Naive B cell (primary cell): ENCODE measurements around the gene HS6ST2. TPM values are rescaled to one million over a fixed set of nuclear protein-coding genes. Genes with fewer than 3 reads are reported as not detected.

Experiments used
- ATAC-seq, 2 donors: fragments of 150-1000 bp; cut with Tn5 transposase; 2 replicates each; pipeline ENCODE4 v1.10.0; 2021; ENCODE audit warnings: low read depth in 2 of 2, mild to moderate bottlenecking in 2 of 2, moderate library complexity in 2 of 2
- DNase-seq: peaks from one replicate; pipeline ENCODE4 v3.0.0; 2022
- H3K27ac Mint-ChIP-seq, 6 donors: one replicate each; pipeline ENCODE4 v1.8.0; 2020 to 2022; ENCODE audit warnings: mild to moderate bottlenecking in 6 of 6, mixed read lengths in 6 of 6, moderate library complexity in 5 of 6, inconsistent platforms in 2 of 6
- H3K27me3 Mint-ChIP-seq, 3 donors: one replicate each; pipeline ENCODE4 v1.8.0; 2021 to 2022; ENCODE audit warnings: mixed read lengths in 3 of 3, mild to moderate bottlenecking in 1 of 3
- H3K36me3 Mint-ChIP-seq, 2 donors: one replicate each; pipeline ENCODE4 v1.8.0; 2020 to 2022; ENCODE audit warnings: mixed read lengths in 2 of 2, inconsistent platforms in 1 of 2, mild to moderate bottlenecking in 1 of 2
- H3K4me1 Mint-ChIP-seq, 3 donors: one replicate each; pipeline ENCODE4 v1.8.0; 2020 to 2022; ENCODE audit warnings: mixed read lengths in 3 of 3, inconsistent platforms in 1 of 3, mild to moderate bottlenecking in 1 of 3, moderate library complexity in 1 of 3
- H3K4me3 Mint-ChIP-seq, 8 donors: one replicate each; pipeline ENCODE4 v1.8.0; 2020 to 2022; ENCODE audit warnings: mild to moderate bottlenecking in 8 of 8, mixed read lengths in 8 of 8, moderate library complexity in 8 of 8, inconsistent platforms in 2 of 8
- H3K9me3 Mint-ChIP-seq, 7 donors: one replicate each; pipeline ENCODE4 v1.8.0; 2020 to 2022; ENCODE audit warnings: mixed read lengths in 7 of 7, mild to moderate bottlenecking in 5 of 7, inconsistent platforms in 2 of 7, moderate library complexity in 1 of 7
- polyA plus RNA-seq, 6 donors: library from polyadenylated mRNA; unstranded; fragments of 300-500 nt; fragmentation: Illumina TruSeq; gene quantifications; one replicate each; pipeline ENCODE4 v1.2.3, GENCODE V29; 2021; ENCODE audit warnings: low read depth in 6 of 6

HS6ST2 gene
- polyA plus RNA-seq, 6 donors from 2014 or later: not detected

DNA sequence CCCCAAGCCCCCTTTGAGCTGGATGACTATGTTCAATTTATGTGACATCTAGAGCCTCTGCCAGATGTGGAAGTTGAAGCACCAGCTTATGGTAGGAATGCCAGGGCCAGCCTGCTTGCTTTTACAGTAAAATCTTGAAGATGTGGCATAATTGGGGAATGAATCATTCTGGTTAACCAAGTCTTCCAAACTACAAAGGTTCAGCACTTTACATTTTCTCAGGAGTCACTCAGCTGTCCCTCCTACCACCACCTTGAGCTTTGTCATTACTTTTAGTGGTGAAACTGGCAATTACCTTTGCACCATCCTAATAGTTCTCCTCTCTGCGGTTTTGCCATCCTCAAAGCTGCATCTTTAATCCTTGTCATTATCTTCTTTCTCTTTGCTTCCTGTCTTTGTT lies 172.2 kb downstream of the HS6ST2 start:
- no peaks in the 10 kb centered on the region for H3K27me3 Mint-ChIP-seq
- H3K4me1 Mint-ChIP-seq: no peaks in the 10 kb centered on the region
- no peak overlapping the region for H3K4me3 Mint-ChIP-seq
- no peak for DNase-seq
- ATAC-seq: no peak
- no peak overlapping the region for H3K27ac Mint-ChIP-seq
- peaks cover 0 to 8% (median 0%) of the 10 kb centered on the region in 7 donors for H3K9me3 Mint-ChIP-seq
- H3K36me3 Mint-ChIP-seq: no peaks in the 10 kb centered on the region

DNA sequence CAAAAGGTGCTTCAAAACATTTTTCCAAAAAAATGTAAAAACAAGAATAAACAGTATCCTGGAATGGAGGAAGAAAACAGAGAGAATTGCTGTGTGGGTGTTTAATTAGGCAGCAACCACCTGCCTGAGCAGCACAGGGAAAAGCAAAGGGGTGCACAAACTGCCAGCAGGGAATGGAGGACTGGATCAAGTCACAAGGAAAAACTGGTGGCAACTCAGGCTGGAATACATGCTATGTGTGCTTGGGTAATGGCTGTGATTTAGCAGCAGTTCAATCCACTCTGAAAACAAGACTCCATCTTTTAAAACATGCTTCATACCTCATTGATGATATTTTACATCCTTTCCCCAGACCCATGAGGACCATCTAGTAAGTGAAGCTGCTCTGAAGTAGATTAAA lies 179.5 kb downstream of the HS6ST2 start:
- peaks cover 4 to 6% (median 4%) of the 10 kb centered on the region in 3 donors for H3K4me1 Mint-ChIP-seq
- ATAC-seq: no peak
- DNase-seq: no peak
- H3K27ac Mint-ChIP-seq: no peak overlapping the region
- no peak overlapping the region for H3K4me3 Mint-ChIP-seq
- no peaks in the 10 kb centered on the region for H3K36me3 Mint-ChIP-seq
- peaks cover 0 to 5% (median 0%) of the 10 kb centered on the region in 7 donors for H3K9me3 Mint-ChIP-seq
- peaks cover 0 to 18% (median 7%) of the 10 kb centered on the region in 3 donors for H3K27me3 Mint-ChIP-seq

DNA sequence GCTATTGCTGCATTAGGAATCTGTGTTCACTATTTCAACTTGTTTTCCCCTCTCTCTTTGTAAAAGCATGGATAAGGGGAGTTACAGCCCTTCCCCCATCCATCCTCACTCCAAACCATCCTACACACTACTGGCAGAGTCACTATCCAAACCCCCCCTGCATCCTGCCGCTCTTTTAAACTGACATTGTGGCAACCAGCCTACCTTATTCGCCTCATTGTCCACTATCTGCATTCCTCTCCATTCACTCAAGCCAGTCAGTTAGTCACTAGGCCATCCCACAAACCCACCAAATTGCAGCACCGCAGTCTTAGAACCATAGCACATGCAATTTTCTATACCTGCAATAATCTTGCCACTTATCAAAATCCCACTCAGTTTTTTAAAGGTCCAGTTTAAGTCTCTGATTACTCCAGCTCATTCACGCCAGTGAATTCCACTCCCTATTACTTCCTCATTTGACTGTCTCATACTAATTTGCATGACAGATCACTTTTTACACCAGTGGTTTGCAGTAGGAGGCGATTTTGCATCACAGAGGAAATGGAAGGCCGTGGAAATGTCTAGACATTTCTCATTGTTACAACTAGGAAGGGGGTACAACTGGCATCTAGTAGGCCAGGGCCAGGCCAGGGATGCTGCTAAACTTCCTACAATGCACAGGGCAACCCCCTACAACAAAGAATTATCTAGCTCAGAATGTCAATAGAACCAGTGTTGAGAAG lies 181.8 kb downstream of the HS6ST2 start:
- Mint-ChIP-seq H3K36me3 (no peaks in the 10 kb centered on the region), H3K4me1 (peaks cover 4 to 6% (median 4%) of the 10 kb centered on the region in 3 donors), H3K27ac (no peak overlapping the region), H3K27me3 (peaks cover 0 to 18% (median 7%) of the 10 kb centered on the region in 3 donors), H3K9me3 (peaks cover 0 to 5% (median 0%) of the 10 kb centered on the region in 7 donors), H3K4me3 (no peak overlapping the region)
- DNase-seq: no peak
- ATAC-seq: no peak

DNA sequence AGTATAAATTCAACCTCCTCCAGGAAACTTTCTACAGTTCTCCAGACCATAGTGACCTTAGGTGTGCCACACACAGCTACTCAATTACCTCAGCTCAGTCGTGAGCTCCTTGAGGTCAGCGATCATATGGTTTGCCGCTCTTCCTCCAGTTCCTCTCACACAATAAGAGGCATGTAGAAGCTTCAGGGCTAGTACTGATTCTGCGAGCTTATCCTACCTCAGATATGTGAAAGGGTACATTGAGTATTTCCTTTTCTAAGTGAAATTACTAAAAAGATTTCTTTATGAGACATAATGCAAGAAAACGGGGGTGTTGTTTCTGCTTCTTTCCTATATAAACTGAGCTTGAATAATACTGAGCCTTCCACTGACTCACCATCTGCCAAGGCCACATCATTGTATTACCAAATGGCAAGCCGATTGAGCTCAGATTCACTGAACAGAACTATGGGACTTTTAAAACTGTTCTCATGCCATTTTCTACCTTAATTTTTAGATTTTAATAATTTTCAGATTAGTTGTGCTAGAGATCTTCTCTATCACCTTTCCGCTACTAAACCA lies 183.1 kb downstream of the HS6ST2 start:
- Mint-ChIP-seq H3K9me3 (peaks cover 0 to 5% (median 0%) of the 10 kb centered on the region in 7 donors), H3K36me3 (no peaks in the 10 kb centered on the region), H3K27ac (no peak overlapping the region), H3K27me3 (peaks cover 0 to 18% (median 7%) of the 10 kb centered on the region in 3 donors), H3K4me1 (peaks cover 4 to 6% (median 4%) of the 10 kb centered on the region in 3 donors), H3K4me3 (no peak overlapping the region)
- DNase-seq: no peak
- no peak for ATAC-seq

DNA sequence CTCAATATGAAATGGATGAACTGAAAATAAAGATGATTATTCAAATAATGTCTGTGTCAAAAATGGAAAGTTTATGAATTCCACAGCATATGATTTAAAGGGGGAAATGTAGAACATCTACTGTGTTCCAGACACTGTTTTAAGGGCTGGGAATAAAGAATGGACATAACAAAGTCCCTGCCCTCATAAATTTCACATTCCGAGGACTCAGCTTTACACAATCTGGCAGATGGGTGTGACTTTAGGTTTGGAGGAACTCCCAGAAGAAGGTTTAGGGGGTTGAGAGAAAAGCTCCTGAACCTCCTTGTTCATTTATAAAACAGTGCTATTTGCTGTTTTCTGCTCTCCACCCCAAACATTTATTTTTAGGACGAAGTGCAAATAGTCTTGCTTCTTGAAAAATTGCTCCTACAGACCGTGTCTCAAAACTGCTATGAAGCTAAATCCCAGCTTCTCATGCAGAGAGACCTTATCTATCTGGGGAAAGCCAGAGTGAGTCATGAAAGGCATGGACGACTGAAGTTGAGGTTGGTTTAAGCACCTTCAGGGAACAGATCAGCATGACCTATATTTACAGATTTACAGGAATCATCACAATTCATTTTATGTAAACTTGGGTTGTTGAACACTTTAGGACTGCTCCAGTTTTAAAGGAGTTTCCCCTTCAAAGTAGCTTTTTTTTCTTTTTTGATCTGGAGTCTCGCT lies 184.3 kb downstream of the HS6ST2 start:
- ATAC-seq (no peak), DNase-seq (no peak)
- Mint-ChIP-seq H3K27ac (no peak overlapping the region), H3K27me3 (peaks cover 0 to 18% (median 7%) of the 10 kb centered on the region in 3 donors), H3K4me3 (no peak overlapping the region), H3K4me1 (peaks cover 4 to 6% (median 4%) of the 10 kb centered on the region in 3 donors), H3K36me3 (no peaks in the 10 kb centered on the region), H3K9me3 (peaks cover 0 to 5% (median 0%) of the 10 kb centered on the region in 7 donors)

DNA sequence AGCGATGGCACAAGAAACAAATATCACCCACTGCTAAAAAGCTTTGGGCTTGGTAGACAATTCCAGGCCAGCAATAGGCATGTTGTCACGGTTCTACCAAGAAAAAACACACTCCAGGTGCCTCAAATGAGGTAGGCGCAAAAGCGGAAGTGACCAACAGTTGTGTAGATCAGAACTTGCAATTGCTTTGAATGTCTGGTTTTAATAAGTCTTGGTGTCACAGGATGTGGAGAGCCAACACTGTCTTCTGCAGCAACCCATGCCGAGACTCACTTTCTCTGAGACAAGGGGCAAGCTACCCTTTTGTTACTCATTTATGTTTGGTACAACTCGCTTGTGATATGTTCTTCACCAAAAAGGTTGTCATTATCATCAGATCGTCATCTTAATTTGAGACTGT lies 188.8 kb downstream of the HS6ST2 start:
- no peak for ATAC-seq
- no peaks in the 10 kb centered on the region for H3K9me3 Mint-ChIP-seq
- no peaks in the 10 kb centered on the region for H3K4me1 Mint-ChIP-seq
- H3K27me3 Mint-ChIP-seq: peaks cover 0 to 9% (median 0%) of the 10 kb centered on the region in 3 donors
- no peak overlapping the region for H3K27ac Mint-ChIP-seq
- no peak overlapping the region for H3K4me3 Mint-ChIP-seq
- no peaks in the 10 kb centered on the region for H3K36me3 Mint-ChIP-seq
- DNase-seq: no peak

DNA sequence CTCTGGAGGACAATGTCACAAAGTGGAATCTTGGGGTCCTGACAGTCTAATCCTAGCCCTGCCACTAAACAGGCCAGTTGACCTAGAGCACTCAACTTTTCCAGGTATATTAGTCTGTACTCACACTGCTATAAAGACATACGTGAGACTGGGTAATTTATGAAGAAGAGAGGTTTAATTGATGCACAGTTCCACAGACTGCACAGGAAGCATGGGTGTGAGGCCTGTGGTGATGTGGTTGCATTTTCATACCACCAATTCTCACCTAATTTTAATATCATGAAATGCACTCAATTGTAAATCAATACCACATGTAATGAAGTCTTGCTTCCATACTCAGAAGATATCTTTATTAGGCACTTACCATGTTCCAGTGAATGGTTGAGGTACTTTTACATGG lies 192.0 kb downstream of the HS6ST2 start:
- no peaks in the 10 kb centered on the region for H3K36me3 Mint-ChIP-seq
- DNase-seq (no peak), ATAC-seq (no peak)
- no peaks in the 10 kb centered on the region for H3K9me3 Mint-ChIP-seq
- peaks cover 0 to 8% (median 0%) of the 10 kb centered on the region in 3 donors for H3K27me3 Mint-ChIP-seq
- no peak overlapping the region for H3K4me3 Mint-ChIP-seq
- no peaks in the 10 kb centered on the region for H3K4me1 Mint-ChIP-seq
- H3K27ac Mint-ChIP-seq: no peak overlapping the region

DNA sequence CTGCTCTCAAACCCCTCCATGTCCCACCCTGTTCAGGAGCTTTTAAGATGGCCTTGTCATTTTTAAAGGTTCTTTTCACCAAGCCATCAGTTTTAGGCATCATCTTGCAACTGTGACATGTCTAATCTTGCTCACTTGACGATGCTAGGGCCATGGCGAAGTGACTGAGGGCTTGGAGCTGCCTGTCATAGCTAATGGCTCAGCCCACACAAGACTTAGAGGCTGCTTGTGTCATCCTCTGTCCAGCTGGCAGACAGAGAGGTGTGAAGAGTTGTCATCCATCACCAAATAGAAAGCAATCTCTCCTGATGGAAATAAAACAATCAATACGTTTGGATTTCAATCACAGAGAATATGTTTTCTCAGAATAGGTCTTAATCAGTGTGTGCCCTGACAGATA lies 194.9 kb downstream of the HS6ST2 start:
- Mint-ChIP-seq H3K9me3 (no peaks in the 10 kb centered on the region), H3K4me3 (no peak overlapping the region), H3K36me3 (no peaks in the 10 kb centered on the region), H3K27ac (no peak overlapping the region), H3K4me1 (no peaks in the 10 kb centered on the region), H3K27me3 (peaks cover 0 to 30% (median 0%) of the 10 kb centered on the region in 3 donors)
- DNase-seq: no peak
- ATAC-seq: no peak

DNA sequence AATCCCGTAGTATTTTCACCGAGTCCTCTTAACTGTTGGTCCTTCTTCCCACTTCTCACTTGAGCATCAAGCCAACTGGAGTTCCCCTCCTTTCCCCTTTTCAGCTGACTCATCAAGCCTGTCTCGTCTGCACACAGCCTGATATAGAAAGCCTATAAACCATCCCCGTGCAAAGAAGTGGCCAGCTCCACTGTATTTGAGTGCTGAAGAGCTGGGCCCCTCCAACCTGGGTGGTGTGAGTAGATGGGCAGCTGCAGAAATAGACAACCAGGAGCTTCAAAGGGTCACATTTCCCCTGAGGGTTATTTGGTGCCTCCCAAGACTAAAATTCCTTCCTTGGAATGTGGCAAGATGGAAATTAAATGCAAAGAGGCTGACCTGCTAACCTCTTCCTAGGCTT lies 199.7 kb downstream of the HS6ST2 start:
- Mint-ChIP-seq H3K36me3 (no peaks in the 10 kb centered on the region), H3K27me3 (peaks cover 0 to 38% (median 0%) of the 10 kb centered on the region in 3 donors), H3K27ac (no peak overlapping the region), H3K9me3 (peaks cover 0 to 2% (median 0%) of the 10 kb centered on the region in 7 donors), H3K4me1 (no peaks in the 10 kb centered on the region), H3K4me3 (no peak overlapping the region)
- ATAC-seq: no peak
- DNase-seq: no peak

DNA sequence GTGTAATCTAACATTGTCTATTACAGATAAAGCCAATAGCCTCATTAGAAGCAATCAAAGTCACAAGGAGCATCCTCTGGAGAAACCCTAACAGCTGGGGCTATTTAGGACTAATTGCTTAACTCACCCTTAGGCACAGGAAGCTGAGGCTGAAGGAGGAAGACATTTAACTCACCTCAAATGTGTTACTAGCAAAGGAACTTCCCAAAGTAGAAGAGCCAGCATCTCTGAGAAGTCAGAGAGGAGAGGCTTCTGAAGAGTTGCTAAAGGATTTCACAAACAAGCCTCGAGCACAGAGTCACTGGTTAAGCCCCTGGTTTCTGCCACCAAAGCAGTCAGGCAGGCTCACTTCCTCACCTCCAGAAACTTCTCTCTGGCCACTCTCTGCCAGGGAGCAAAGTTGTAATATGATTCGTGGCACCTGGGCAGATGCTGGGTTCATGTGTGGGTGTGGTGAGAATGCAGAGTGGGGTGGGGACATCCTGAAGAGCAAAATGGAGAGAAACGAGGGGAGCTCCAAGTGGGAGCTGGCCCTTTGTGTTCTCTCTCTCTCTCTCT lies 201.3 kb downstream of the HS6ST2 start:
- no peak overlapping the region for H3K4me3 Mint-ChIP-seq
- H3K4me1 Mint-ChIP-seq: no peaks in the 10 kb centered on the region
- H3K27me3 Mint-ChIP-seq: peaks cover 0 to 38% (median 0%) of the 10 kb centered on the region in 3 donors
- peaks cover 0 to 7% (median 2%) of the 10 kb centered on the region in 7 donors for H3K9me3 Mint-ChIP-seq
- H3K27ac Mint-ChIP-seq: no peak overlapping the region
- no peak for DNase-seq
- H3K36me3 Mint-ChIP-seq: no peaks in the 10 kb centered on the region
- ATAC-seq: no peak

DNA sequence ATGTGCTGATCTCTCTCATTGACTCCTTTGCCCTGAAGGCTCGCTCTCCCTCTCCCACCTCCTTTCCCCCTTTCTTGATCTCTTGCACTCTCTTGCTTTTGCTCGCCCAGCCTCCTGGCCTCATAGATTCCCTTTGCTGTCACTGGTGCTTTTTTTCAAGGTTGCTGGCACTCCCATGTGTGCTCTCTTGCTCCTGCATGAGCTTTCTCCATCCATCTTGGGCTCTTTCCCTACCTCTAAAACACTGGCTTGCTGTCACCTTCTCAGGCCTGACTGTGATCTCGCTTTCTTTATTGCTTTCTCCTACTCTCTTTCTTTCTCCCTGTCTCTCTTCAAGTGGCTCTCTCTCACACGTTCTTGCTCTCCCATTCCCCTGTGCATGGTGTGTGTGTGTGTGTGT lies 202.0 kb downstream of the HS6ST2 start:
- H3K27ac Mint-ChIP-seq: peak overlapping the region in 1 of 6 donors; percentile 20
- no peaks in the 10 kb centered on the region for H3K36me3 Mint-ChIP-seq
- ATAC-seq: no peak
- H3K9me3 Mint-ChIP-seq: peaks cover 0 to 7% (median 2%) of the 10 kb centered on the region in 7 donors
- H3K4me1 Mint-ChIP-seq: no peaks in the 10 kb centered on the region
- H3K27me3 Mint-ChIP-seq: peaks cover 0 to 38% (median 0%) of the 10 kb centered on the region in 3 donors
- no peak for DNase-seq
- H3K4me3 Mint-ChIP-seq: no peak overlapping the region

DNA sequence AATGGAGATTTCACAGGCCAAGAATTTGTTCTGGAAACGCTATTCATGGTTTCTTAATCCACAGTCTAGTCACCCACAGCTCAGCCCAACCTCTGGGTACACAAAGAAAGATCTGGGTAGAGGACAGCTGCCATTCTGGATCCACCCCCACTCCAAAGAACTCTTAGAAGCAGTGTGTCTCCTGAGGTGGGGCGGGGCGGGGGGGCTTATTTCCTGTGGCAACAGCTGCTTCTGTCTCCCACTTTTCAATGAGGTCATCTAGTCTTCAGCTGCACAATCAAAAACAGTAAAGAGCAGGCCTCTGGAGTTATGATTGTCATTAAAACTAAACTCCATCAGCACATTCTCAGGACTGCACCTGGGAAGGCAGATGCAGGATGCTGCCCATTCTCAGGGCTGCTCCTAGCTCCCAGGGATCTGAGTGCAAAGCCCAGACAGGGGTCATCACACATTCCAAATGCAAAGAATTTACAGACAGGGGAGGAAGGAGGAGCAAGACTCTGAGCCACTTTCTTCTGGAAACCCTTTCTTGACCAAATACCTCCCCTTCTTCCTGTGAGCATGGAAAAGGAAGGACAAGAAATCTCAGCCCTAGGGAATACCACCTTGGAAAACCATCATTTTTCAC lies 207.3 kb downstream of the HS6ST2 start:
- H3K9me3 Mint-ChIP-seq: peaks cover 0 to 7% (median 2%) of the 10 kb centered on the region in 7 donors
- peaks cover 0 to 31% (median 0%) of the 10 kb centered on the region in 3 donors for H3K27me3 Mint-ChIP-seq
- DNase-seq (no peak), ATAC-seq (no peak)
- H3K36me3 Mint-ChIP-seq: no peaks in the 10 kb centered on the region
- H3K27ac Mint-ChIP-seq: no peak overlapping the region
- no peak overlapping the region for H3K4me3 Mint-ChIP-seq
- H3K4me1 Mint-ChIP-seq: no peaks in the 10 kb centered on the region

DNA sequence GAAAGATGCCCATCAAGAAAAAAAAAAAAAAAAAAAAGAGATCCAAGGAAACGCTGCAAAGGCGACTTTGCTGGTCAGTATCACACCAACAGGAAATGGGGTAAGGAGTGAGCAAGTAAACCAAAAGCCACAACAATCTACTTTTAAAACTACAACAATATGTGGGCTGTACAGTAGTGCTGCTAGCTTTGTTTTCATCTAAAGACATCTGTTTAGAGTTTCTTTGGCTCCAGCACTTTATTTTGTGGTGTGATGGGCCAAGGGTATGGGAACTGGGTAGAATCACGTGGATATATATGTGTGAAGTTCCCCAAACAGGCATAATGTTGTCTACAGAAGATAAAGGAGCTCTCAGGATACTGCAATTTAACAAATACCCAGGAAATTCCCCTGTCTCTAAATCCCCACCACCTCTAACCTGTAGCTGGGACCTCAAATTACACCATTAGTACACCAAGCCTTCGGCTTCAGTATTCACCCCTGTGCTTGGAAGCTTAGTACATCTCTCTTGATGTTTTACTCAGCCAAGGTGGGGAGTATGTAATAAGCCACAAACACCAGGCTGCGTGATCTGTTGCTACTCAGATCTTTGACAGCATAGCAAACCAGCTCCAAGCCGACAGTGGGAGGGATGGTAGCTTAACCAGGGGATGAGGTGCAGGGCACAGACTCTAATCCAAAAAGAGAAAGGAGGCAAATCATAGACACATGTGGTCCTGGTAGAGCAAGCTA lies 207.9 kb downstream of the HS6ST2 start:
- no peaks in the 10 kb centered on the region for H3K4me1 Mint-ChIP-seq
- no peak overlapping the region for H3K4me3 Mint-ChIP-seq
- no peaks in the 10 kb centered on the region for H3K36me3 Mint-ChIP-seq
- H3K27ac Mint-ChIP-seq: no peak overlapping the region
- peaks cover 0 to 29% (median 0%) of the 10 kb centered on the region in 3 donors for H3K27me3 Mint-ChIP-seq
- peaks cover 0 to 7% (median 2%) of the 10 kb centered on the region in 7 donors for H3K9me3 Mint-ChIP-seq
- no peak for ATAC-seq
- DNase-seq: no peak
